ENCODE results near the gene DCC.

DCC gene

GRCh38 chr18:53241161-53241560, 901.2 kb downstream of the DCC start:
- H2BK12ac ChIP-seq (ENCODE audit: low read length in 2 of 2), result no peak overlapping the region
- no peak overlapping the region for H3K4me3 ChIP-seq (ENCODE audit: insufficient read depth in 1 of 2, low read depth in 1 of 2, low read length in 2 of 2)
- no peaks in the 10 kb centered on the region for H3K4me1 ChIP-seq (ENCODE audit: control insufficient read depth, insufficient read depth, low read depth, low read length)
- H3K27me3 ChIP-seq (ENCODE audit: control insufficient read depth in 1 of 2, insufficient read depth in 1 of 2, low read length in 2 of 2), result no peaks in the 10 kb centered on the region
- H3K4me2 ChIP-seq (ENCODE audit: low read length, poor library complexity, severe bottlenecking), result no peak overlapping the region
- no peak overlapping the region for H3K14ac ChIP-seq (ENCODE audit: low read length in 2 of 2)
- H3K36me3 ChIP-seq (ENCODE audit: control insufficient read depth in 1 of 2, insufficient read depth in 2 of 2, low read depth in 1 of 2, low read length in 2 of 2), result no peaks in the 10 kb centered on the region
- H3K18ac ChIP-seq (ENCODE audit: low read depth in 1 of 2, low read length in 2 of 2), result no peak overlapping the region
- no peak overlapping the region for H3K4ac ChIP-seq (ENCODE audit: low read depth in 1 of 2, low read length in 2 of 2)
- H3K9me3 ChIP-seq (ENCODE audit: control insufficient read depth, low read length), result peaks cover 6% of the 10 kb centered on the region
- no peak overlapping the region for H2AK5ac ChIP-seq (ENCODE audit: low read length, severe bottlenecking)
- H4K8ac ChIP-seq (ENCODE audit: low read length), result no peak overlapping the region
- no peak overlapping the region for H3K23ac ChIP-seq (ENCODE audit: low read length in 2 of 2)
- H4K91ac ChIP-seq (ENCODE audit: low read length), result no peak overlapping the region
- H2BK5ac ChIP-seq (ENCODE audit: low read depth, low read length, poor library complexity, severe bottlenecking), result no peak overlapping the region
- no peaks in the 10 kb centered on the region for H3K79me1 ChIP-seq (replicated peaks; ENCODE audit: low read length, poor library complexity, severe bottlenecking)
- H2BK120ac ChIP-seq (ENCODE audit: low read depth, low read length), result no peak overlapping the region
- no peak for DNase-seq
- H2AFZ ChIP-seq (ENCODE audit: low read depth, low read length), result no peak overlapping the region
- no peak overlapping the region for H3K27ac ChIP-seq (ENCODE audit: low read length, poor library complexity, severe bottlenecking)
- H2BK15ac ChIP-seq (ENCODE audit: low read depth, poor library complexity, severe bottlenecking), result no peak overlapping the region
- 71% methylated on average over 3 of the region's 3 CpGs for WGBS
- H3K9ac ChIP-seq (ENCODE audit: low read length), result no peak overlapping the region

GRCh38 chr18:53253789-53254188, 913.8 kb downstream of the DCC start:
- Histone ChIP-seq H2BK120ac (ENCODE audit: low read depth, low read length) (no peak overlapping the region), H3K27me3 (ENCODE audit: control insufficient read depth in 1 of 2, insufficient read depth in 1 of 2, low read length in 2 of 2) (no peaks in the 10 kb centered on the region), H4K91ac (ENCODE audit: low read length) (no peak overlapping the region), H2BK12ac (ENCODE audit: low read length in 2 of 2) (no peak overlapping the region), H3K18ac (ENCODE audit: low read depth in 1 of 2, low read length in 2 of 2) (no peak overlapping the region), H3K4me2 (ENCODE audit: low read length, poor library complexity, severe bottlenecking) (no peak overlapping the region), H2BK5ac (ENCODE audit: low read depth, low read length, poor library complexity, severe bottlenecking) (no peak overlapping the region), H3K36me3 (ENCODE audit: control insufficient read depth in 1 of 2, insufficient read depth in 2 of 2, low read depth in 1 of 2, low read length in 2 of 2) (no peaks in the 10 kb centered on the region), H3K9ac (ENCODE audit: low read length) (no peak overlapping the region), H3K79me1 (replicated peaks; ENCODE audit: low read length, poor library complexity, severe bottlenecking) (no peaks in the 10 kb centered on the region), H3K4ac (ENCODE audit: low read depth in 1 of 2, low read length in 2 of 2) (no peak overlapping the region), H3K27ac (ENCODE audit: low read length, poor library complexity, severe bottlenecking) (no peak overlapping the region), H3K4me3 (ENCODE audit: insufficient read depth in 1 of 2, low read depth in 1 of 2, low read length in 2 of 2) (no peak overlapping the region), H3K4me1 (ENCODE audit: control insufficient read depth, insufficient read depth, low read depth, low read length) (no peaks in the 10 kb centered on the region), H2AFZ (ENCODE audit: low read depth, low read length) (no peak overlapping the region), H2AK5ac (ENCODE audit: low read length, severe bottlenecking) (no peak overlapping the region), H3K23ac (ENCODE audit: low read length in 2 of 2) (no peak overlapping the region), H3K9me3 (ENCODE audit: control insufficient read depth, low read length) (peaks cover 4% of the 10 kb centered on the region), H2BK15ac (ENCODE audit: low read depth, poor library complexity, severe bottlenecking) (no peak overlapping the region), H4K8ac (ENCODE audit: low read length) (no peak overlapping the region), H3K14ac (ENCODE audit: low read length in 2 of 2) (no peak overlapping the region)
- DNase-seq, result no peak
- WGBS, result 27% methylated on average over 1 of the region's 1 CpG

GRCh38 chr18:53254265-53254664, 914.3 kb downstream of the DCC start:
- Histone ChIP-seq H3K4me1 (ENCODE audit: control insufficient read depth, insufficient read depth, low read depth, low read length) (no peaks in the 10 kb centered on the region), H3K79me1 (replicated peaks; ENCODE audit: low read length, poor library complexity, severe bottlenecking) (no peaks in the 10 kb centered on the region), H2AFZ (ENCODE audit: low read depth, low read length) (no peak overlapping the region), H3K4me3 (ENCODE audit: insufficient read depth in 1 of 2, low read depth in 1 of 2, low read length in 2 of 2) (no peak overlapping the region), H3K14ac (ENCODE audit: low read length in 2 of 2) (no peak overlapping the region), H4K8ac (ENCODE audit: low read length) (no peak overlapping the region), H3K23ac (ENCODE audit: low read length in 2 of 2) (no peak overlapping the region), H3K27me3 (ENCODE audit: control insufficient read depth in 1 of 2, insufficient read depth in 1 of 2, low read length in 2 of 2) (no peaks in the 10 kb centered on the region), H3K27ac (ENCODE audit: low read length, poor library complexity, severe bottlenecking) (no peak overlapping the region), H3K9ac (ENCODE audit: low read length) (no peak overlapping the region), H2AK5ac (ENCODE audit: low read length, severe bottlenecking) (no peak overlapping the region), H2BK5ac (ENCODE audit: low read depth, low read length, poor library complexity, severe bottlenecking) (no peak overlapping the region), H2BK15ac (ENCODE audit: low read depth, poor library complexity, severe bottlenecking) (no peak overlapping the region), H3K18ac (ENCODE audit: low read depth in 1 of 2, low read length in 2 of 2) (no peak overlapping the region), H4K91ac (ENCODE audit: low read length) (no peak overlapping the region), H3K4me2 (ENCODE audit: low read length, poor library complexity, severe bottlenecking) (no peak overlapping the region), H2BK12ac (ENCODE audit: low read length in 2 of 2) (no peak overlapping the region), H3K36me3 (ENCODE audit: control insufficient read depth in 1 of 2, insufficient read depth in 2 of 2, low read depth in 1 of 2, low read length in 2 of 2) (no peaks in the 10 kb centered on the region), H3K4ac (ENCODE audit: low read depth in 1 of 2, low read length in 2 of 2) (no peak overlapping the region), H2BK120ac (ENCODE audit: low read depth, low read length) (no peak overlapping the region), H3K9me3 (ENCODE audit: control insufficient read depth, low read length) (peaks cover 4% of the 10 kb centered on the region)
- no peak for DNase-seq
- WGBS, result 14% methylated on average over 1 of the region's 1 CpG

- Histone ChIP-seq H3K79me1 (replicated peaks; ENCODE audit: low read length, poor library complexity, severe bottlenecking) (no peaks in the 10 kb centered on the region), H3K4me3 (ENCODE audit: insufficient read depth in 1 of 2, low read depth in 1 of 2, low read length in 2 of 2) (no peak overlapping the region), H3K14ac (ENCODE audit: low read length in 2 of 2) (no peak overlapping the region), H3K4me2 (ENCODE audit: low read length, poor library complexity, severe bottlenecking) (no peak overlapping the region), H3K27me3 (ENCODE audit: control insufficient read depth in 1 of 2, insufficient read depth in 1 of 2, low read length in 2 of 2) (no peaks in the 10 kb centered on the region), H3K9ac (ENCODE audit: low read length) (no peak overlapping the region), H3K27ac (ENCODE audit: low read length, poor library complexity, severe bottlenecking) (no peak overlapping the region), H3K23ac (ENCODE audit: low read length in 2 of 2) (no peak overlapping the region), H2BK15ac (ENCODE audit: low read depth, poor library complexity, severe bottlenecking) (no peak overlapping the region), H2AFZ (ENCODE audit: low read depth, low read length) (no peak overlapping the region), H3K18ac (ENCODE audit: low read depth in 1 of 2, low read length in 2 of 2) (no peak overlapping the region), H3K9me3 (ENCODE audit: control insufficient read depth, low read length) (peaks cover 7% of the 10 kb centered on the region), H4K8ac (ENCODE audit: low read length) (no peak overlapping the region), H2AK5ac (ENCODE audit: low read length, severe bottlenecking) (no peak overlapping the region), H2BK120ac (ENCODE audit: low read depth, low read length) (no peak overlapping the region), H3K36me3 (ENCODE audit: control insufficient read depth in 1 of 2, insufficient read depth in 2 of 2, low read depth in 1 of 2, low read length in 2 of 2) (no peaks in the 10 kb centered on the region), H2BK5ac (ENCODE audit: low read depth, low read length, poor library complexity, severe bottlenecking) (no peak overlapping the region), H4K91ac (ENCODE audit: low read length) (no peak overlapping the region), H3K4ac (ENCODE audit: low read depth in 1 of 2, low read length in 2 of 2) (no peak overlapping the region), H3K4me1 (ENCODE audit: control insufficient read depth, insufficient read depth, low read depth, low read length) (no peaks in the 10 kb centered on the region), H2BK12ac (ENCODE audit: low read length in 2 of 2) (no peak overlapping the region)
- WGBS, result 63% methylated on average over 5 of the region's 5 CpGs
- DNase-seq, result no peak
Observed at GRCh38 chr18:53261241-53261640, 921.2 kb downstream of the DCC start.

Data from mesenchymal stem cell (in vitro differentiated cells and primary cell).